Tibial nerve (tissue), 4 donors: ENCODE results near the gene PTMA.

Source experiments
- CTCF ChIP-seq, 5 experiments: fragments of 200-600 bp in 3 of 5; fragments of 450-650 bp in 2 of 5; sonication (generic) in 3 of 5; IDR thresholded peaks; one replicate each; pipeline ENCODE4 v1.5.1; 2016 to 2019; ENCODE audit warnings: antibody characterized with exemption in 5 of 5, mild to moderate bottlenecking in 3 of 5, moderate library complexity in 2 of 5
- EP300 ChIP-seq, 2 donors: sonication (generic); formaldehyde crosslinking; IDR thresholded peaks; one replicate each; pipeline ENCODE4 v1.6.1; 2017; ENCODE audit warnings: antibody characterized with exemption in 2 of 2, mild to moderate bottlenecking in 1 of 2

GRCh38 chr2:231713730-231714638, 5.7 kb downstream of the PTMA start:
- TF ChIP-seq CTCF (IDR thresholded peaks at IDR 0.05) (peak; percentile 92 to 97 (median 96)), EP300 (IDR thresholded peaks at IDR 0.05) (peak in 1 of 2 donors; percentile 61)
